ENCODE data around the gene ZNF808. TPM values are rescaled to one million over a fixed set of nuclear protein-coding genes. Genes with fewer than 3 reads are reported as not detected.
A peak's percentile ranks its signal among the peaks of the same experiment; 100 is the strongest.

The ZNF808 gene
- total and polyA plus RNA-seq, 9 of the 15 experiments (the other 6 are each of a cell fraction or from before 2014, with no cell fraction given): 3.1 to 20.1 (median 10.9) TPM

DNA sequence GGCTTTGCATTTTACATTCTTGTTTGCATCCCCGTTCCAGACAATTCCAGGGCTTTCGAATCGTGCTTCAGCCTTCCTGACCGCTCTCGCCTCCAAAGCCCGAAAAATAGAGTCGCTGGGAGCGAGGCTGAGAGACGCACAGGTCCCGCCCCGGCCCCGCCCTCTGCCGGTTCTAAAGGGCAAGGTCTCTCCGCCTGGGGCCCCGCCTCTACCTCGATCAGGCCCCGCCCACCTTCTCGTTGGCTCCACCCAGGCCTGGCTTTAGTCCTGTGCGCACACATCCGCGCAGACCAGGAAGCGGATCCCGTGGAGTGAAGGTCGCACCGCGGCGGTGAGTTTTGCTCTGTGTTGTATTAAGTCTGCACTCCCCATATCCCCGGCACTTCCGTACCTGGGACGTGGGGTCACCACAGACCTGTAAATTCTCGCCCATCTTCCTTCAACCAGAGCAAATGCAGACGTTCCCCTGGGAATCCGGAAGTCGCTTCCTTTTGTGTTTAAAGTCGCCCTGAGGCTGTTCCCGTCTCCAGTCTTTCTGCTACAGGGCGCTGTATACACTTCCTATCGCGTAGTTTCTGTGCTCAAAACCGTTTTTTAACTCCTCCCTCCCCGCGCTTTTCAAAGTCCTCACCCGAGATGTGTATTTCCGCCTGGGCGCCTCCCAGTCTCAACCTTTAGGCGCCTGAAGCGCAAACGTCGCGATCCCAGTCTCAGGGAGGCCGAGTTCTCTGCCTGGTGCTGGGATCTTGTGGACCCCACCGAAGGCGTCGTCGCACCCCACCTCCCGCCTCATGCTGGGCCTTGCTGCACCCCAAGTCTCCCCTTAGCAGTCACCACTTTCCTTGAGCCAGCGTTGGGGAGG, 42.8 kb downstream of the ZNF808 start, which contains the start of gene ZNF701 (continued):
- TF ChIP-seq FOXK2 (conservative IDR thresholded peaks at IDR 0.05 in 1 of 2, IDR thresholded peaks at IDR 0.05 in 1 of 2; ENCODE audit: low read depth in 2 of 2) (peak; percentile 72 to 81; a peak in 2 of 4 replicates), DACH1 (IDR thresholded peaks at IDR 0.05; ENCODE audit: partially characterized antibody) (no peak), FOXK1 (CRISPR knock-in tag; IDR thresholded peaks at IDR 0.05; ENCODE audit: borderline replicate concordance) (peak; percentile 38; the same call in 1 of the 2 replicates)

DNA sequence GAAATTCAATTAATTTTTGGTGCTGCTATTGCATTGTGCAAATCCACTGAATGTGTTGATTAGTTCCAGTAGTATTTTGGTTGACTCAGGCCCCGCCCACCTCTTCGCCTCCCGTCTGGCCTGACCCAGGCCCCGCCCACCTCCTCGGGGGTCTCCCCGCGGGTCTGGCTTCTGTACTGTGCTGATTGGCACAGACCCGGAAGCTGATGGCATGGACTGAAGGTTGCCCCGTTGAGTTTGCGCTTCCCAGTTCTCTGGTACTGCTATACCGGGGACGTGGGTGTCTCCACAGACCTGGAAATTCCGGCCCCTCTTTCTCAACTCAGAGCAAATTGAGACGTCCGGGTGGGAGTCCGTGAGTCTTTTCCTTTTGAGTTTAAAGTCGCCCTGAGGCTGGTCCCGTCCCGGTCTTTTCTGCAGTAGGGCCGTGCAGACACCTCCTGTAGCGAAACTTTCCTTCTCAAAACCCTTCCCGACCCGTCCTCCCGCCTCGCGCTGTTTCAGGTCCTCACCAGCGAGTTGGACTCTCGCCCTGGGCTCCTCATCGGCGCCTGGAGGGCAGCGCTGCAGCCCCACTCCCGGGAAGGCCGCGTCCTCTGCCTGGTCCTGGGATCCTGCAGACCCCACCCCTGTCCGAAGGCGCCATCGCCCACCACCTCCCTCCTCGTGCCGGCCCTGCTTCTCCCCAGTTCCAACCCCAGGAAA, 57.4 kb downstream of the ZNF808 start:
- no peak for DNase-seq (ENCODE audit: extremely low read depth in 1 of 4, low spot score in 3 of 4)
- WGBS (ENCODE audit: insufficient coverage, low coverage, missing lambda C conversion rate): 90% methylated on average over 25 of the region's 39 CpGs
- H4K20me1 ChIP-seq (replicated peaks; ENCODE audit: control insufficient read depth, insufficient read depth, low read length): no peaks in the 10 kb centered on the region
- H3K27me3 ChIP-seq (ENCODE audit: control insufficient read depth in 2 of 2, insufficient read depth in 2 of 2, low read length in 2 of 2): no peaks in the 10 kb centered on the region
- H3K79me2 ChIP-seq (ENCODE audit: control insufficient read depth, insufficient read depth, low read length): no peaks in the 10 kb centered on the region
- no peak overlapping the region for H2AFZ ChIP-seq (ENCODE audit: low read depth, low read length)
- H3K27ac ChIP-seq (ENCODE audit: extremely low read depth, low read depth, low read length): no peak overlapping the region
- no peaks in the 10 kb centered on the region; a peak in 1 of 5 replicates for H3K4me1 ChIP-seq (replicated peaks in 1 of 2; ENCODE audit: control insufficient read depth in 2 of 2, insufficient read depth in 2 of 2, low read length in 2 of 2)
- ChIA-PET CTCF (ENCODE audit: low intra/inter-chr PET ratio) (no interaction called here), POLR2A (no interaction called here)
- no peaks in the 10 kb centered on the region for H3K9me1 ChIP-seq (ENCODE audit: control insufficient read depth, insufficient read depth, low read length)
- H3K9ac ChIP-seq (ENCODE audit: insufficient read depth in 1 of 2, low read depth in 2 of 2, low read length in 2 of 2): no peak overlapping the region
- no peak for FAIRE-seq
- H3K9me3 ChIP-seq (replicated peaks; ENCODE audit: control insufficient read depth, insufficient read depth, low read depth, low read length): peaks cover 20% of the 10 kb centered on the region
- no peak overlapping the region for H3K4me3 ChIP-seq
- H3K36me3 ChIP-seq (ENCODE audit: control insufficient read depth, insufficient read depth, low read length): peaks cover 32% of the 10 kb centered on the region
- intact Hi-C loops (cut with micrococcal nuclease): no loop called here
- ATAC-seq: no peak
- BruUV-seq (replicated peaks): no TSS peak
- no peak overlapping the region for H3K4me2 ChIP-seq (ENCODE audit: insufficient read depth, low read length)
- in situ Hi-C loops (cut with MboI): no loop called here
- no peak for TF ChIP-seq SIX5 (IDR thresholded peaks at IDR 0.05; ENCODE audit: borderline replicate concordance in 1 of 2, insufficient read depth in 1 of 2, low read depth in 1 of 2, low read length in 2 of 2)
- TF ChIP-seq BDP1 (IDR thresholded peaks at IDR 0.05; ENCODE audit: insufficient read depth, insufficient read length): no peak
- TF ChIP-seq, protein P1, sequence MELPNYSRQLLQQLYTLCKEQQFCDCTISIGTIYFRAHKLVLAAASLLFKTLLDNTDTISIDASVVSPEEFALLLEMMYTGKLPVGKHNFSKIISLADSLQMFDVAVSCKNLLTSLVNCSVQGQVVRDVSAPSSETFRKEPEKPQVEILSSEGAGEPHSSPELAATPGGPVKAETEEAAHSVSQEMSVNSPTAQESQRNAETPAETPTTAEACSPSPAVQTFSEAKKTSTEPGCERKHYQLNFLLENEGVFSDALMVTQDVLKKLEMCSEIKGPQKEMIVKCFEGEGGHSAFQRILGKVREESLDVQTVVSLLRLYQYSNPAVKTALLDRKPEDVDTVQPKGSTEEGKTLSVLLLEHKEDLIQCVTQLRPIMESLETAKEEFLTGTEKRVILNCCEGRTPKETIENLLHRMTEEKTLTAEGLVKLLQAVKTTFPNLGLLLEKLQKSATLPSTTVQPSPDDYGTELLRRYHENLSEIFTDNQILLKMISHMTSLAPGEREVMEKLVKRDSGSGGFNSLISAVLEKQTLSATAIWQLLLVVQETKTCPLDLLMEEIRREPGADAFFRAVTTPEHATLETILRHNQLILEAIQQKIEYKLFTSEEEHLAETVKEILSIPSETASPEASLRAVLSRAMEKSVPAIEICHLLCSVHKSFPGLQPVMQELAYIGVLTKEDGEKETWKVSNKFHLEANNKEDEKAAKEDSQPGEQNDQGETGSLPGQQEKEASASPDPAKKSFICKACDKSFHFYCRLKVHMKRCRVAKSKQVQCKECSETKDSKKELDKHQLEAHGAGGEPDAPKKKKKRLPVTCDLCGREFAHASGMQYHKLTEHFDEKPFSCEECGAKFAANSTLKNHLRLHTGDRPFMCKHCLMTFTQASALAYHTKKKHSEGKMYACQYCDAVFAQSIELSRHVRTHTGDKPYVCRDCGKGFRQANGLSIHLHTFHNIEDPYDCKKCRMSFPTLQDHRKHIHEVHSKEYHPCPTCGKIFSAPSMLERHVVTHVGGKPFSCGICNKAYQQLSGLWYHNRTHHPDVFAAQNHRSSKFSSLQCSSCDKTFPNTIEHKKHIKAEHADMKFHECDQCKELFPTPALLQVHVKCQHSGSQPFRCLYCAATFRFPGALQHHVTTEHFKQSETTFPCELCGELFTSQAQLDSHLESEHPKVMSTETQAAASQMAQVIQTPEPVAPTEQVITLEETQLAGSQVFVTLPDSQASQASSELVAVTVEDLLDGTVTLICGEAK (IDR thresholded peaks at IDR 0.05): no peak
- TF ChIP-seq, protein P1 (CRISPR knock-in tag; IDR thresholded peaks at IDR 0.05): no peak
- peak; percentile 34; the same call in 1 of the 2 replicates for TF ChIP-seq POLR2G (IDR thresholded peaks at IDR 0.05; ENCODE audit: low read depth, low read length)
- TF ChIP-seq SAP30 (IDR thresholded peaks at IDR 0.05; ENCODE audit: borderline replicate concordance, insufficient read depth, low read depth, low read length, poor library complexity, severe bottlenecking): no peak
